Gastroesophageal sphincter (tissue), 3 donors: ENCODE data around the gene ALG5.

Experiments
- CTCF ChIP-seq, 4 experiments: fragments of 200-600 bp in 2 of 4; fragments of 450-650 bp in 2 of 4; sonication (generic) in 1 of 4; IDR thresholded peaks; one replicate each; pipeline ENCODE4 v1.5.1; 2017 to 2019; ENCODE audit warnings: antibody characterized with exemption in 4 of 4, mild to moderate bottlenecking in 2 of 4, moderate library complexity in 2 of 4
- EP300 ChIP-seq: sonication (generic); formaldehyde crosslinking; IDR thresholded peaks from one replicate; pipeline ENCODE4 v1.6.1; 2017; ENCODE audit warnings: antibody characterized with exemption, mild to moderate bottlenecking
- POLR2A ChIP-seq, 2 donors: fragments of 450-650 bp; IDR thresholded peaks; one replicate each; pipeline ENCODE4 v1.6.1; 2017; ENCODE audit warnings: antibody characterized with exemption in 2 of 2, mild to moderate bottlenecking in 2 of 2, moderate library complexity in 1 of 2
- POLR2AphosphoS5 ChIP-seq: sonication (generic); formaldehyde crosslinking; IDR thresholded peaks from one replicate; pipeline ENCODE4 v1.6.1; 2017; ENCODE audit warnings: antibody characterized with exemption

- TF ChIP-seq POLR2A (IDR thresholded peaks at IDR 0.05): no peak
- TF ChIP-seq POLR2AphosphoS5: no peak
- no peak for TF ChIP-seq EP300
- no peak for TF ChIP-seq CTCF (IDR thresholded peaks at IDR 0.05)
These were observed 12.5 kb downstream of the ALG5 start for GRCh38 chr13:36986462-36987240.
